Heart left ventricle (tissue), 13 donors: ENCODE results near the gene RNASE12.

Experiments
- CTCF ChIP-seq, 12 donors: fragments of 200-600 bp; sonication (generic) in 4 of 12; IDR thresholded peaks; one replicate each; pipeline versions ENCODE4 v1.5.0 to v1.8.0; 2018 to 2022; ENCODE audit warnings: antibody characterized with exemption in 12 of 12, mild to moderate bottlenecking in 5 of 12
- POLR2A ChIP-seq, 2 donors: fragments of 450-650 bp; IDR thresholded peaks; one replicate each; pipeline ENCODE4 v1.6.1; 2017; ENCODE audit warnings: antibody characterized with exemption in 2 of 2, mild to moderate bottlenecking in 2 of 2, moderate library complexity in 2 of 2
- donor health status: ischemic (EF 13 %, LVEDD 7.1; RV severe dilation, severe dysfunction).
- donor health status: DM: no; HTN: yes; CAD: no.
- donor health status: DM: no; HTN: no; CAD: no.
- donor health status: ischemic (EF 25% LVEDD 6.9; RV normal size, moderate dysfunction).
- donor health status: ischemic (EF 25% LVEDD 5.7; RV mildly dilated, moderate dysfunction).
- donor health status: ischemic (EF 35%, LVEDD 5.7; RV mildly dilated, moderate dysfunction).
- donor health status: nonischemic (EF 11% LVEDD 7.7; RV severe dilation, severe dysfunction).
- donor health status: DM: yes; HTN: yes; CAD: no.
- donor health status: PGD.
- donor health status: ischemic (EF 29% LVEDD 5.4; RV normal size, mild dysfunction).
- donor health status: nonischemic (EF 23%, LVEDD 6.1; RV moderate dilation, normal function).

- TF ChIP-seq CTCF (IDR thresholded peaks at IDR 0.05) (no peak), POLR2A (IDR thresholded peaks at IDR 0.05) (no peak)
Measured at GRCh38 chr14:20632831-20633691, 41.9 kb upstream of the RNASE12 start.
